Tongue (tissue), 2 donors: ENCODE data around the gene NOL12. TPM values are rescaled to one million over a fixed set of nuclear protein-coding genes. Genes with fewer than 3 reads are reported as not detected.

Source experiments
- DNase-seq: peaks from one replicate; pipeline ENCODE4 v3.0.0-alpha.2; 2015
- total RNA-seq: library from RNA; depleted of rRNA; stranded (reverse); fragments of >200 nt; gene quantifications from one replicate; pipeline ENCODE4 v1.2.3, GENCODE V29; 2014

The NOL12 gene
- total RNA-seq, 1 donor from 2014 or later: 19.4 TPM

GRCh38 chr22:37659066-37659896 lies 26.9 kb upstream of the NOL12 start:
- DNase-seq: peak; percentile 5

- DNase-seq: peak; percentile 7
Measured at GRCh38 chr22:37659897-37660708, 26.0 kb upstream of the NOL12 start.

DNA sequence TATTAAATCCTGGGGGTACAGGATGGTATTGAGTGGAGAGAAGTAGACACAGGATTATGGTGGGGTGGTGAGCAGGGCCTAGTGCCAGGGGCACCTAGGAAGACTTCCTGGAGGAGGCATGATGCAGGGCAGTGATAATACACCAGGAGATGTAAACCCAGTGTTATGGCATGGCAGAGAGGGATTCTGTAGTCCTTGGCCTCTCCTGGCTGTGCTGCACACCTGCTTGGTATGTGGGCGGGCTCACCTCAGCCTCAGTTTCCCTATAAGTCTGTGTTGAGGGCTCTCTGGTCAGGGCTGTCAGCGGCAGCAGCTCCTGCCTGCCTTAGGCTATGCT lies 25.5 kb upstream of the NOL12 start:
- peak; percentile 15 for DNase-seq

GRCh38 chr22:37661160-37661924 lies 24.8 kb upstream of the NOL12 start:
- peak; percentile 90 for DNase-seq

DNA sequence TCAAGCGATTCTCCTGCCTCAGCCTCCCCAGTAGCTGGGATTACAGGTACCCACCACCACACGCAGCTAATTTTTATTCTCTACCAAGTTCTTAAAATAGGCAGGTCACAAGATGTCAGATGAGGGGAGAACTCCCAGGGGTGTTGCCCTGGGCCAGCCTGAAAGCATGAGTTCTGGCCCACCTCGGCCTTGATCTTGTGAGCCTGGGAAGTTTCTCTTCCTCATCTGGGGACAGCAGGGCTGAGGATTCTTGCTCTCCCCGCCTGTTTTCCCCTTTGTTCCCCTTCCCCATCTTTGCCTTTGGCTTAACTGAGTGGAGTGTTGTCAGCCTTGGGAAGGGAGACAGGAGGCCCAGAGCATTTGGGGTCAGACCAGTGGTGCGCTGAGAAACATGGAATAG lies 24.1 kb upstream of the NOL12 start:
- DNase-seq: peak; percentile 5

DNA sequence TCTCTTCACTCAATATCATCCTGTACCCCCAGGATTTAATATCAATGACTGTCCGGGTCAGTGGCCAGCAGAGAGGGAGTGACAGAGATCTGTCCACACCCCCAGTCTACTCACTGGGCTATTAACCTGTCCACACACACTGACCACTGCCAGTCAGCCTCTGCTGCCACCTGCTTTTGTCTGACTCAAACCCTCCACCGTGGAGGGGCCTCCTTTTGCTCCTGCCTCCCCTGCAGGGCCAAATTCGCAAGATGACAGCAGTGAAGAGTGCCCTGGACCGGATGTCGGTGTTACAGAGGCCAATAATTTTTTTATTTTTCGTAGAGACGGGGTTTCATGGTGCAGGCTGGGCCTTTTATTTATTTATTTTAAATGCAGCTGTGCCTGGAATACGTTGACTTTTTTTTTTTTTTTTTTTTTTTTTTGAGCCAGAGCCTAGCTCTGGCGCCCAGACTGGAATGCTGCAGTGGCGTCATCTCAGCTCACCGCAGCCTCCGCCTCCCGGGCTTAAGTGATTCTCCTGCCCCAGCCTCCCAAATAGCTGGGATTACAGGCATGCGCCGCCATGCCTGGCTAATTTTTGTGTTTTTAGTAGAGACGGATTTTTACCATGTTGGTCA lies 22.5 kb upstream of the NOL12 start:
- peak; percentile 58 for DNase-seq

DNA sequence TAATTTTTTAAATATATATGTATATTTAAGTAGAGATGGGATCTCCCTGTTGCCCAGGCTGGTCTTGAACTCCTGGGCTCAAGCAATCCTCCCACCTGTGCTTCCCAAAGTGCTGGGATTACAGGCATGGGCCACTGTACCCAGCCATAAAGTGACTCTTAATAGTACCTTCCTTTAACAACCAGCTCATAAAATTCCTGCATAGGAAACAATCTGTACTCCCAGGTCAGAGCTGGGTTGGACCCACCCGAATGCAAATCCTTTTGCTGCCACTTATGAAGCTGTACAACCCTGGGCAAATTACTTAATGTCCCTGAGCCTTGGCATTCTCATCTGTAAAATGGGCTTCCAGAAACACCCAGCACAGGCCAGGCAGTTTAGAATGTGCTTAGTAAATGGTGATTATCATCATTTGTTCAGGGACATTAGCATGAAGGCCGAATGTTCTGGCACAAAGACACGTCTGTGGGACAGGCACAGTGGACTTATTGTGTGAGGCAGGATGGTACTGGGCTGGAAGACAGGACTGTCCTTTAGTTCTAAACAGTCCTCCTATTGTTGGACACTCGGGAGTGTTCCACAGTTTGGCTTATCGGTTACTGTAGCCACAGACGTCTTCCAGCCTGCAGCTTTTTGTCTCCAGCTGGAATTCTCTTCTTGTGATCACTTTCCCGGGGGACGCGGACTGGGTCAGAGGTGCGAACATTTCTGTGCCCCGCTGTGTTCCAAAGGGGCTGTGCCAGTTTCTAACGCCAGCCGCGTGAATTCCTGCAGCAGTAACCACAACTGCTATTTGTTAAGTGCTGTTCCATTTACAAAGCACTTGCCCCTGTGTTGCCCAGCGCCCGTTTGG lies 21.7 kb upstream of the NOL12 start:
- peak; percentile 43 for DNase-seq

DNA sequence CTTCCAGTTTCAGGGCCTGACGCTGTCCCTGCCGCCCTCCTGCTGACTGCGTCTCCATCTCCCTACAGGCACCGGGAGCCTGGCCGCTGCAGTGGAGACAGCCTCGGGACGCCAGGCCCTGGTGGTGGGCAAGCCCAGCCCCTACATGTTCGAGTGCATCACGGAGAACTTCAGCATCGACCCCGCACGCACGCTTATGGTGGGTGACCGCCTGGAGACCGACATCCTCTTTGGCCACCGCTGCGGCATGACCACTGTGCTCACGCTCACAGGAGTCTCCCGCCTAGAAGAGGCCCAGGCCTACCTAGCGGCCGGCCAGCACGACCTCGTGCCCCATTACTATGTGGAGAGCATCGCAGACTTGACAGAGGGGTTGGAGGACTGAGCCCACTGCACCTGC lies 20.7 kb upstream of the NOL12 start:
- no peak for DNase-seq

- no peak for DNase-seq
Measured at GRCh38 chr22:37669586-37669985, 16.6 kb upstream of the NOL12 start.

- no peak for DNase-seq
Measured at GRCh38 chr22:37672206-37672919, 13.8 kb upstream of the NOL12 start.

DNA sequence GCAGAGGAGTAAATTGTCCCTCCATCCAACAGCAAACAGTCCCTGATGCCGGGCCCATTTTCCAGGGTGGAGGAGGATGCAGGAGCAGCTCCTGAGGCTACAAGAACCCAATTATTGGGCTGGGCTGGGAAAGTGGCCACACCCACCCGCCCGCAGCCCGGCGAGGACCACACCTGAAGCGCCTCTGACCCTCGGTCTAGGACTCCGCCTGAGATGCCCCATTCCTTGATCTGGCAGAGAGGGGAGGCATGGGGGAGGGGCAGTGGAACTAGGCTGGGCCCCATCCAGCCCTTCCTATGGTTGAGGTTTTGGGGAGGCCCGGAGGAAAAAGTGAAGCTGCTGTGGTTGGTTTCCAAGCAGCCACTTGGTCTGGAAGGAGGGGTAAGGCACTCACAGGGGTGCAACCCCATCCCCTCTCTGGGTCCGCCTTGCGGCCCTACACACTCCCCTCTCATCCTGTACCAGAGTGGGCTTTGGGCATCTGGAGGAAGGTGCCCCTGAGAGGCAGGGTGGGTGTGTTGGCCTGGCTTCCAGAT lies 13.2 kb upstream of the NOL12 start:
- no peak for DNase-seq

GRCh38 chr22:37674248-37674647 lies 11.9 kb upstream of the NOL12 start:
- no peak for DNase-seq

DNA sequence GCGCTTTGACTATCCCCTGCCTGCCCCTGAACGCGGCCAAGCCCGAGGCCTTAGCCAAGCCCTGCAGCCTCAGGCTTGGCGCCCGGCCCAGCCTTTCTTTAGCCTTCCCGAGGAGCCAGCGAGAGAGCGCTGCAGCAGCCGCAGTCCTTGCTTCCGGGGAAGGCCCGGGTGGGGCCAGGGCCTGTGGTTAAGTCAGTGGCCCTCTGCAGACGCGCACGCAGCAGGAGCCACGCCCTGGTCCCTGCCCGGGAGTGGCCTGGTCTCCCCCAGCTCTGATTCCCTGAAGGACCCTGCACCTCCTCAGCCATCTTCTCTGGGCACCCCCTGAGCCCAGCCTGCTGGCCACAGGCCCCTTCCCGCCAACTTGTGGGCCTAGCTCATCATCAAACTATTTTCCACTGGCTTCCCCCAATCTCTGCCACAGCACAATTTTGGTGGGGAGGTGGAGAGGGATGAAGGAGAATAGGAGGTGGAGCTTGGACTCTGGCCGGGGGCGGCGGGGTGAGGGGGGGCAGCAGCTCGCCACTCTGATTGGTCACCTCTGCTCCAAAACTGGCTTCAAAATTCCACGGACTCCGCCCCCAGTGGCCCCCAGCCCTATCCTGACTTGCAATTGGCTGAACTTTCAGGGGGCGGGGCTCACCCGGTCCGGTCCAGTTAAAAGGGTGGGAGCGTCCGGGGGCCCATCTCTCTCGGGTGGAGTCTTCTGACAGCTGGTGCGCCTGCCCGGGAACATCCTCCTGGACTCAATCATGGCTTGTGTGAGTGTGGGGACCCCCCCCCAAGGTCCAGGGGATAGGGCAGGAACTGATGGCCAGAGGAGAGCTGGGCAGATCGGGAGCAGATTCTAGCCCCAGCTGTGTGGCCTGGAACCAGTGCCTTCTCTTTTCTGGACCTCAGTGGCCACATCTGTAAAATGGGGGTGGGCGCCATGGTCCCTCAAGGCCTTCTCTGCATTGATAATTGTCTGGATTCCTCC lies 10.9 kb upstream of the NOL12 start, which contains the start of gene LGALS1:
TSS of gene LGALS1 (plus strand) at position 686 of the 979 bp plus-strand sequence. CDS start at position 753, 67 bp downstream.
- DNase-seq: peak; percentile 99

- DNase-seq: peak; percentile 88
Measured at GRCh38 chr22:37675930-37676735, 10.0 kb upstream of the NOL12 start.

DNA sequence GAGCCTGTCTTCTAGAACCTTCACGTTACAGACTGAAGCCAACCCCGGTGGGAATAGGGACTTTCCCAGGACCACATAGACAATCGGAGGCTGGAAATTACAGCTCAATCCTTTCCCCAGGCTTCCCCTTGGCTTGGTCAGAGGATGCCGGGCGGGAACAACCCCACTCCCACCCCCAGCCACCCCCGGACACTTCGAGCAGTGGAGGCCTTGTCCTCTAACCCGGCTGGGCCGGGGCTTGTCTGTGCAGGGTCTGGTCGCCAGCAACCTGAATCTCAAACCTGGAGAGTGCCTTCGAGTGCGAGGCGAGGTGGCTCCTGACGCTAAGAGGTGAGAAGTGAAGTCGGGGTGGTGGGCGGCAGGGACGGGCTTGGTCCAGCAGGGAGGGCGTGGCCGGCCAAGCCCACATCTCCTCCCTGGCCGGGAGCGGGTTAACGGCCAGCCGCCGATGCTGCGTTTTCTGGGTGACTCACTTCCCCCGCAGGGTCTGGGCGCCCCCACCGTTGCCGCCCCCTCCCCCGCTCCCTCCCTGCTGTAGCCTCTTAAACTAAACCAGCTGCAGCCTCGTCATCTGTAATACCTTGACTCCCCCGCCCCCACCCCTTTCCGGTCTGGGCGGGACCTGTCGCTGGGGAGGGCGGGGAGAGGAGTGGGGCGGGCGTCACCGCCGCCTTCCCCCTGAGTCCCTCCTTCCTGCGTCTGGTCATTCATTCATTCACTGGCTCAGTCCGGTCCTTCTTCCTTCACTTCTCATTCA lies 9.2 kb upstream of the NOL12 start:
- peak; percentile 95 for DNase-seq

GRCh38 chr22:37677493-37677974 lies 8.6 kb upstream of the NOL12 start:
- DNase-seq: no peak

GRCh38 chr22:37678372-37678771 lies 7.8 kb upstream of the NOL12 start:
- DNase-seq: no peak
